Keratinocyte (primary cell): ENCODE data around the gene TDRD1. TPM values are rescaled to one million over a fixed set of nuclear protein-coding genes. Genes with fewer than 3 reads are reported as not detected.

Source experiments
- DNase-seq: peaks from one replicate; pipeline ENCODE4 v3.0.0-alpha.2; 2011; ENCODE audit warnings: low read depth, missing footprints, low spot score
- FAIRE-seq: peaks from 2 replicates; lab custom pipeline; 2011; peaks lifted over from hg19 to GRCh38; lab: Jason Lieb, UNC
- H2AFZ ChIP-seq: 2 replicates; pipeline ENCODE4 v1.6.0; 2012; ENCODE audit warnings: low read length, control low read depth, inconsistent platforms; ENCODE audit not compliant: control insufficient read depth
- H3K27ac ChIP-seq: 2 replicates; pipeline ENCODE4 v1.5.1; 2011; ENCODE audit warnings: low read length; ENCODE audit not compliant: control insufficient read depth, insufficient read depth
- H3K27me3 ChIP-seq: 3 replicates; pipeline ENCODE4 v1.6.0; 2011; ENCODE audit warnings: low read length; ENCODE audit not compliant: control insufficient read depth, insufficient read depth; ENCODE audit errors: extremely low read depth
- H3K36me3 ChIP-seq, 2 experiments: 2 replicates in 1 of 2; 3 replicates in 1 of 2; pipeline ENCODE4 v1.5.1; 2011; ENCODE audit warnings: low read length in 2 of 2, mild to moderate bottlenecking in 1 of 2; ENCODE audit not compliant: control insufficient read depth in 2 of 2, insufficient read depth in 2 of 2; ENCODE audit errors: extremely low read depth in 1 of 2
- H3K4me1 ChIP-seq: 3 replicates; pipeline ENCODE4 v1.5.1; 2011; ENCODE audit warnings: low read length; ENCODE audit not compliant: control insufficient read depth, insufficient read depth; ENCODE audit errors: extremely low read depth
- H3K4me2 ChIP-seq: 3 replicates; pipeline ENCODE4 v1.6.0; 2011; ENCODE audit warnings: low read depth, low read length; ENCODE audit not compliant: control insufficient read depth, insufficient read depth; ENCODE audit errors: extremely low read depth
- H3K4me3 ChIP-seq, 3 experiments: fragments of 200-600 bp in 1 of 3; sonication (generic) in 1 of 3; 2 replicates in 2 of 3; 3 replicates in 1 of 3; pipeline ENCODE4 v1.5.1; 2011 to 2016; ENCODE audit warnings: low read length in 3 of 3, mild to moderate bottlenecking in 3 of 3, control low read depth in 2 of 3, inconsistent platforms in 1 of 3, low read depth in 1 of 3, mixed read lengths in 1 of 3, mixed run types in 1 of 3, moderate library complexity in 1 of 3; ENCODE audit not compliant: control insufficient read depth in 2 of 3, insufficient read depth in 2 of 3; ENCODE audit errors: extremely low read depth in 1 of 3
- H3K79me2 ChIP-seq: 2 replicates; pipeline ENCODE4 v1.6.0; 2012; ENCODE audit warnings: low read length; ENCODE audit not compliant: control insufficient read depth, insufficient read depth
- H3K9ac ChIP-seq: 3 replicates; pipeline ENCODE4 v1.6.0; 2011; ENCODE audit warnings: low read length; ENCODE audit not compliant: control insufficient read depth, insufficient read depth; ENCODE audit errors: extremely low read depth
- H3K9me1 ChIP-seq: 3 replicates; pipeline ENCODE4 v1.6.0; 2011; ENCODE audit warnings: low read length; ENCODE audit not compliant: control insufficient read depth, insufficient read depth; ENCODE audit errors: extremely low read depth
- H3K9me3 ChIP-seq: 2 replicates; pipeline ENCODE4 v1.5.1; 2012; ENCODE audit warnings: low read depth, low read length; ENCODE audit not compliant: control insufficient read depth
- H4K20me1 ChIP-seq: 3 replicates; pipeline ENCODE4 v1.6.0; 2011; ENCODE audit warnings: low read length; ENCODE audit not compliant: control insufficient read depth, insufficient read depth; ENCODE audit errors: extremely low read depth
- CTCF ChIP-seq, 3 experiments: IDR thresholded peaks in 1 of 3; conservative IDR thresholded peaks in 1 of 3; optimal IDR thresholded peaks in 1 of 3; 2 replicates in 2 of 3; 3 replicates in 1 of 3; pipeline versions ENCODE3 to v1.5.1; 2011; ENCODE audit warnings: low read length in 3 of 3, mild to moderate bottlenecking in 3 of 3, moderate library complexity in 2 of 3, control low read depth in 1 of 3, inconsistent platforms in 1 of 3; ENCODE audit not compliant: insufficient read depth in 2 of 3; ENCODE audit errors: extremely low read depth in 1 of 3
- EZH2 ChIP-seq: IDR thresholded peaks from one replicate; pipeline ENCODE4 v1.6.1; 2012; ENCODE audit warnings: inconsistent platforms, mild to moderate bottlenecking, low read length, moderate library complexity
- dilution Hi-C: fragments of 300-500 bp; cut with MboI; formaldehyde crosslinking; loops from one replicate; pipeline ENCODE4 v1.7.0; 2020; ENCODE audit warnings: low sequenced_read_pairs; ENCODE audit not compliant: extremely low pct_ligation_motif_present
- polyA plus RNA-seq, 5 experiments: library from polyadenylated mRNA; depleted of rRNA in 3 of 5; stranded (reverse) in 3 of 5; stranded (forward) in 1 of 5; unstranded in 1 of 5; fragments of >200 nt; gene quantifications; 1 replicate in 1 of 5; 2 replicates in 3 of 5; 3 replicates in 1 of 5; pipeline versions ENCODE4 v1.2.1 to v1.2.3, GENCODE V29; 2011 to 2012; ENCODE audit warnings: missing spikeins in 2 of 5, low read depth in 1 of 5, low replicate concordance in 1 of 5

The TDRD1 gene
- polyA plus RNA-seq, 1 donor (not counting 4 experiments of a cell fraction or from before 2014, with no cell fraction given) = 0.56 TPM

GRCh38 chr10:114172776-114173602 is 6.2 kb upstream of the TDRD1 start:
- peak overlapping the region; percentile 71 for H3K4me2 ChIP-seq
- peak; percentile 71 for FAIRE-seq
- TF ChIP-seq CTCF (optimal IDR thresholded peaks at IDR 0.05 in 1 of 3, IDR thresholded peaks at IDR 0.05 in 1 of 3, conservative IDR thresholded peaks at IDR 0.05 in 1 of 3; ENCODE audit: extremely low read depth in 1 of 3, insufficient read depth in 2 of 3, low read length in 3 of 3) (no peak), EZH2 (no peak)
- no peaks in the 10 kb centered on the region for H3K9me1 ChIP-seq
- peaks cover 58% of the 10 kb centered on the region for H3K79me2 ChIP-seq
- peaks cover 3% of the 10 kb centered on the region for H3K9me3 ChIP-seq
- no peaks in the 10 kb centered on the region for H4K20me1 ChIP-seq
- peak overlapping the region; percentile 99 for H3K9ac ChIP-seq
- no peaks in the 10 kb centered on the region for H3K27me3 ChIP-seq
- dilution Hi-C loops = no loop called here
- peaks cover 6% of the 10 kb centered on the region for H3K4me1 ChIP-seq
- H3K27ac ChIP-seq = peak overlapping the region; percentile 94
- no peak overlapping the region for H2AFZ ChIP-seq
- peak overlapping the region; percentile 86 to 100 (median 89) for H3K4me3 ChIP-seq
- DNase-seq = no peak
- H3K36me3 ChIP-seq = no peaks in the 10 kb centered on the region

GRCh38 chr10:114173603-114173920 is 5.6 kb upstream of the TDRD1 start:
- H4K20me1 ChIP-seq = no peaks in the 10 kb centered on the region
- H3K27ac ChIP-seq = peak overlapping the region; percentile 94
- no peaks in the 10 kb centered on the region for H3K9me1 ChIP-seq
- H3K4me2 ChIP-seq = peak overlapping the region; percentile 71
- H3K4me3 ChIP-seq = peak overlapping the region; percentile 86 to 100 (median 89)
- FAIRE-seq (peak; percentile 69), DNase-seq (no peak)
- H3K4me1 ChIP-seq = peaks cover 6% of the 10 kb centered on the region
- H3K9me3 ChIP-seq = peaks cover under 1% of the 10 kb centered on the region
- dilution Hi-C loops = no loop called here
- H3K27me3 ChIP-seq = no peaks in the 10 kb centered on the region
- peak overlapping the region; percentile 99 for H3K9ac ChIP-seq
- TF ChIP-seq EZH2 = no peak
- TF ChIP-seq CTCF (optimal IDR thresholded peaks at IDR 0.05 in 1 of 3, IDR thresholded peaks at IDR 0.05 in 1 of 3, conservative IDR thresholded peaks at IDR 0.05 in 1 of 3; ENCODE audit: extremely low read depth in 1 of 3, insufficient read depth in 2 of 3, low read length in 3 of 3) = no peak
- no peaks in the 10 kb centered on the region for H3K36me3 ChIP-seq
- H2AFZ ChIP-seq = peak overlapping the region; percentile 76
- peaks cover 52% of the 10 kb centered on the region for H3K79me2 ChIP-seq
